GM08714 (cell line): ENCODE results near the gene BORCS5.

Experiments
- H3K4me3 ChIP-seq: fragments of 200-500 bp; sonication (Bioruptor generic); 2 replicates; pipeline ENCODE4 v1.5.1; 2014; ENCODE audit warnings: mild to moderate bottlenecking, low read length, inconsistent platforms
- ZNF274 ChIP-seq: IDR thresholded peaks from 2 replicates; pipeline ENCODE4 v1.6.1; 2012; ENCODE audit warnings: mild to moderate bottlenecking, low read depth, low read length

The BORCS5 gene

GRCh38 chr12:12482959-12483358 lies 126.1 kb downstream of the BORCS5 start:
- TF ChIP-seq ZNF274, result no peak
- H3K4me3 ChIP-seq, result no peak overlapping the region

DNA sequence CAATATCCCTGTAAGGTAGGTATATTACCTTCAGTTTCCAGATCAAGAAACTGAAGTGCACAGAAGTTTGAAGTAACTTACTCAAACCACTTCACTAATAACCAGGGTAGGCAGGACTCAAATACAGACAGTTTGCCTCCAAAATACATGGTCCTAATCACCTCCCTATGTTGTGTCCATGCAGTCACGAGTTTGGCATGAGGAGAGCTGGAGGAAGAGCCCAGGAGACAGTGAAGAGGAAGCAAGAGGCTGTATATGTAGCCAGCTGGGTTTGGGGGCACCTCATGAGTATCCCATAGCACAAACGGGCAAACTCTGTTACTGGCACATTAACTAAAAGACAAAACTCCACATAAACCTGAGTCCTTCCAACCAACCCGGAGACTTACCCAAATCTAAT lies 126.6 kb downstream of the BORCS5 start:
- H3K4me3 ChIP-seq, result no peak overlapping the region
- no peak for TF ChIP-seq ZNF274

DNA sequence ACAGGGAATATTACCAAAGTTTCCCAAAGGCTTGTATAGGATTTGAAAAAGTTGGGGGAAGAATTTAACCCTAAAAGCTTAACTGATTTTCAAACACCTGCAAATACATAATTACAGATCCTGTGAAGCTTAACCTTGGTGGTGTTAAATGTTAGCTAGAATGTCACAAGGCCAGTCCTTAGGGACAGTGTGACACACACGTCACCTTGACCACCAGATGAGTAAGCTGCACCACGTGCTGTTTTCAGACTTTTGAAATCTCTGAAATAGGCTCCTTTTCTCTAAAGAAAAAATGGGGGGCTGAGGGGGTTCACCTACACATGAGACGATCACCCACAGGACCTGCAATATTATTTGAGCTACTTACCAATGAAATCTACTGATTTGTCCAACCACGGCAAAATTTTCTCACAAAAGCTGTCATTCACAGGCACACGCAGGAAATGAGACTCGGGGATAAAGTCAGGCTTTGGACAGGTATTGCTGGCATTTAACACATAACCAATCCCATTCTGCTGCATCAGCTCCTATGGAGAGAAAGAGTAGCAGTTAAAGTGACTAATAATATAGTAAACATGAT lies 129.9 kb downstream of the BORCS5 start:
- TF ChIP-seq ZNF274, result no peak
- H3K4me3 ChIP-seq, result no peak overlapping the region

DNA sequence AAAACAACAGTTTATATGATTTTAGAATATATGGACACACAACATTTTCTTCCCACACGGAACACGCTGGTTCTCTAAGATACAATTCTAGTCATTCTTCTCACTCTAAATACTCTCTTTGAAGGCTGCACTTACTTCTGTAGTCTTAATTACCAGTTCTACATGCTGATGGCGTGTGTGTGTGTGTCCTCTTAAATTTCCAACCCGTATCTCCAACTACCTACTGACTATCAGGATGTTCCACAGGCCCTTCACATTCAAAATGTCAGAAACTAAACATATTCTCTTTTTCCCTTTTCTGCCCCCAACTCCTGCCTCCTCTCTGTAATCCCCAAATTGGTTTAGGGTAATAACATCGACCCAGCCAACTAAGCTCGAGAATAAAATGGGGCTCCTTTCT lies 130.6 kb downstream of the BORCS5 start:
- no peak overlapping the region for H3K4me3 ChIP-seq
- no peak for TF ChIP-seq ZNF274

DNA sequence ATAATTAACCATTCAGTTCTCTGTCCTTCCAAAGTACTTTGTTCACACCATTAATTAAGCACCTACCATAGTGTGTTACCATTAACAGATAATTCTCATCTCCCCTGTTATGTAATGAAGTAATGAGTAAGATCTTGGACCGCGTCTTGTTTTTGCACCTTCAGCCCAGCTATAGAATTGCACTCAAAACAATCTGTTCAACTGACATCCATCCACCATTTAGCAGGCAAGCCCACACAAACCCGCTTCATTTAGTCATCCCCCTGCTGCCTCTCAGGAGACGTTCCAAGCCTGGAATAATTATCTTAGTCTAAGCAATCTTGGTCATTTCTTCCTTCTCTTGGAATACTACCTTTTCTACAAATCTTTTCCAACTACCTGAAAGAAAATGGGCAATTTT lies 131.4 kb downstream of the BORCS5 start:
- no peak for TF ChIP-seq ZNF274

GRCh38 chr12:12488823-12489550 lies 132.1 kb downstream of the BORCS5 start:
- no peak overlapping the region for H3K4me3 ChIP-seq
- TF ChIP-seq ZNF274, result no peak

More for the DNA sequence above, 131.4 kb downstream of the BORCS5 start:
- H3K4me3 ChIP-seq, result no peak overlapping the region

DNA sequence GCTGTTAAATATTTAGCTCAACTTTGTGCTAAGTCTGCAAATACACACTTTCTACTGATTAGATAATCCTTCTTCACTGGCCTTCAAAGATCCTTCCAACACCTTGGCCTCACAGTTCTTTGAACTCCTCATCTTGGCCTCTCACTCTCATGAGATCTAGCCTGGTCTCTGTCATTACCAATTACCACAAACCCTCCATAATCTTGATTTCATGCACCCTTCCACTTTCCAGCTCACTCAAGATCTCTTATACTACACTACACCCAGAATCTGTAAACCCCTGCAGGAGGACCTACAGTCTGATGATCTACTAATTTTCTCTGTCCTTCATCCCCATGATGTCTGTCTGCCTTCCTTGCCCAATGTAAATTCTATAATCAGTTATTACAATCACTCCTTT lies 134.7 kb downstream of the BORCS5 start:
- TF ChIP-seq ZNF274, result no peak
- H3K4me3 ChIP-seq, result no peak overlapping the region

GRCh38 chr12:12492547-12492946 lies 135.7 kb downstream of the BORCS5 start:
- no peak overlapping the region for H3K4me3 ChIP-seq
- no peak for TF ChIP-seq ZNF274

GRCh38 chr12:12495536-12495935 lies 138.7 kb downstream of the BORCS5 start:
- TF ChIP-seq ZNF274, result no peak
- H3K4me3 ChIP-seq, result no peak overlapping the region

DNA sequence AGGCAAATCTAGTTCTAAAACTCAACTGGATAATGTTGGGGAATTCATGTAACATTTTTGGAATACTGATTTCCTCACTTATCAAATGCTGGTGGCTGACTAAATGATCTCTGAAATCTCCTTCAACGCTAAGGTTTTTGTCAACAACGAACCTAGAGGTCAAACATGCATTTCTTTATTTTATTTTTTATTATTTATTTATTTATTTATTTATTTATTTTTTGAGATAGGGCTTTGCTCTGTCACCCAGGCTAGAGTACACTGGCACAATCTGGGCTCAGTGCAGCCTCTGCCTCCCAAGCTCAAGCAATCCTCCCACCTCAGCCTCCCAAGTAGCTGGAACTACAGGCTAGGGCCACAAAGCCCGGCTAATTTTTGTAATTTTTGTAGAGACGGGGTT lies 141.3 kb downstream of the BORCS5 start:
- no peak for TF ChIP-seq ZNF274
- H3K4me3 ChIP-seq, result no peak overlapping the region

GRCh38 chr12:12499909-12500604 lies 143.2 kb downstream of the BORCS5 start:
- no peak for TF ChIP-seq ZNF274
- H3K4me3 ChIP-seq, result no peak overlapping the region

- H3K4me3 ChIP-seq, result no peak overlapping the region
- TF ChIP-seq ZNF274, result no peak
Measured at GRCh38 chr12:12501121-12501520, 144.2 kb downstream of the BORCS5 start.

DNA sequence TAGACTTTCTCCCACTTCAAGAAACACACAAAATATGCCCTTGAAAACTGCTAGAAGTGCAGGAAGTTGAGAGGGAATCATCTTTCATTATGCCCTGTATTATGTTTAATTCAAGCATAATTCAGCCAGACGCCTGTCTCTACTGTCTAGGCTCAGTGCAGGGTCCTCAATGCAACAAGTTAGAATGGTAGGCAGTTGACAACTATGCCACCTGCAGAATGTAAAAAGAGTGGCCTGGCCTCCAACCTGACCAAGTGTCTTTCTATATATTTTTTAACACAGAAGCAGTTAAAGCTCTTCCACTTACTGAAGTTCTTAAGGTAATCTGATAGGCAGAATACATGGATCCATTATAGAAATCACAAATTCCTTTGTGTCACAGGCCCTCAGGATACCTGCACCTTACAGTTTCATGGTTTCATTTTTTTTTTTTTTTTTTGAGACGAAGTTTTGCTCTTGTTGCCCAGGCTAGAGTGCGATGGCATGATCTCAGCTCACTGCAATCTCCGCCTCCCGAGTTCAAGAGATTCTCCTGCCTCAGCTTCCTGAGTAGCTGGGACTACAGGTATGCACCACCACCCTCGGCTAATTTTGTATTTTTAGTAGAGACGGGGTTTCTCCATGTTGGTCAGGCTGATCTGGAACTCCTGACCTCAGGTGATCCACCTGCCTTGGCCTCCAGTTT lies 145.4 kb downstream of the BORCS5 start:
- peak overlapping the region; percentile 5; the same call in 1 of the 2 replicates for H3K4me3 ChIP-seq

DNA sequence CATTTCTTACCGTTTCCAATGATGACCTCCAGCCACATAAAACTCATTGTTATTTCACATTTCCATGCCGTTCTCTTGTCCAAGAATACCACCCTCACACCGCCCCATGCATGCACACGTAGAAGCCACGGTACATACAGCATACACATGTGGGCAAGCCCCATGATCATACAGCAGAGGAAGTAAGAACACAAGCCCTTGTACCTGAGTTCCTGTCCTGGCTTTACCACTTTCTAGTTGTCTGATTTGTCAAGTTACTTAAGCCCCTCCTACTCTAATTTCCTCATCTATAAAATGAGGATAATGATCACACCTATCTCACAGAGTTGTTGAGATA lies 145.9 kb downstream of the BORCS5 start:
- peak overlapping the region; percentile 29; the same call in 1 of the 2 replicates for H3K4me3 ChIP-seq
- no peak for TF ChIP-seq ZNF274
